ENCODE data around the gene SLC15A2.

SLC15A2 gene

GRCh38 chr3:121980450-121980796, 86.2 kb downstream of the SLC15A2 start:
- no peak for DNase-seq (ENCODE audit: low spot score)

- DNase-seq (ENCODE audit: low spot score), result no peak
Observed at GRCh38 chr3:121981473-121981872, 87.3 kb downstream of the SLC15A2 start.

GRCh38 chr3:121985846-121986245, 91.6 kb downstream of the SLC15A2 start:
- no peak for DNase-seq (ENCODE audit: low spot score)

- DNase-seq (ENCODE audit: low spot score), result no peak
Observed at GRCh38 chr3:121988146-121988545, 93.9 kb downstream of the SLC15A2 start.

GRCh38 chr3:121989943-121990342, 95.7 kb downstream of the SLC15A2 start:
- DNase-seq (ENCODE audit: low spot score), result no peak

GRCh38 chr3:121992601-121993560, 98.7 kb downstream of the SLC15A2 start:
- DNase-seq (ENCODE audit: low spot score), result no peak

Data from CD4-positive, alpha-beta T cell treated with Interleukin-15 for 4 hours (primary cell).